Bladder microvascular endothelial cell (primary cell): ENCODE results near the gene LCE6A. TPM values are rescaled to one million over a fixed set of nuclear protein-coding genes. Genes with fewer than 3 reads are reported as not detected.

Experiments used
- total RNA-seq: library from RNA; depleted of rRNA; stranded (reverse); fragments of >200 nt; gene quantifications from 2 replicates; pipeline ENCODE4 v1.2.3, GENCODE V29; 2014

Gene LCE6A, protein sequence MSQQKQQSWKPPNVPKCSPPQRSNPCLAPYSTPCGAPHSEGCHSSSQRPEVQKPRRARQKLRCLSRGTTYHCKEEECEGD
- not detected in 2 replicates for total RNA-seq

DNA sequence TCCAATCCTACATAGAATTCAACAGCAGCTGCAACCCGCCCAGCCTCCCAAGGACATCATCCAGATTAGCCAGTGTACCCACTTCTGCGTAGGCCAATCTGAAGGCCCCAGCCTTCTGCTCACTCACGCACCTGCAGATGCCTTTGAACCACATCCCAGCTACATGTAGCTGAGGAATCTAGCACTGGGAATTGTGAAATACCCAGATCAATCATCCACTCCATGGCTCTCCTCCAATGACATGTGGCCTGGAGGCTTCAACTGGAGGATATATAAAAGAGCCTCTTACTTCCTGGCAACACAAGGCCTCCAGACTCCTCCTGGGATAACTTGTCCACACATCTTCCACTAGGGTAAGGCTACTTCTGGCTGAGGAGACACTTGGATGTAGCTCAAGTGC, at the start of gene LCE6A:
Gene LCE6A, plus strand, starts transcription at position 301 of the 400 bp plus-strand sequence. CDS start 665 bp downstream, outside the sequence.

DNA sequence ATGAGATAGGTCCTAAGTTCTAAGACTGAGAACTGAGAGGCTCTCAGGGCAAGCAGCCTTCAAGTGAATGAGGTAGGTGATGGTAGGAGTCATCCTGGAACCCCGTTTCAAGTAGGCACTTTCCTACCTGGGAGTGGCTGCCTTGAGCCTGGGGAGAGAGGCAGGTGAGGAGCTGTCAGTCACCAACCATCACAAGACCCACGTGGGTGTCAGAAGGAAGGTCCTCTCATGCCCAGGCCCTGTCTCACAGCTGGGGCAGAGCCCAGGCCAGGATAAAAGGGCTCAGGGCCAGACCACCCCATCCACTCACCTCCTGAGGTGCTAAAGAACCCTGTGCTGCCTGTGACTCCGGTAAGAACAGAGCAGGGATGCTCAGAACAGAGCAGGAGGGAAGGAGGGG, 46.2 kb upstream of the LCE6A start, which contains the start of gene LCE1D:
Gene LCE1D, plus strand, starts transcription at position 301 of the 400 bp plus-strand sequence. CDS start 1,074 bp downstream, outside the sequence.

DNA sequence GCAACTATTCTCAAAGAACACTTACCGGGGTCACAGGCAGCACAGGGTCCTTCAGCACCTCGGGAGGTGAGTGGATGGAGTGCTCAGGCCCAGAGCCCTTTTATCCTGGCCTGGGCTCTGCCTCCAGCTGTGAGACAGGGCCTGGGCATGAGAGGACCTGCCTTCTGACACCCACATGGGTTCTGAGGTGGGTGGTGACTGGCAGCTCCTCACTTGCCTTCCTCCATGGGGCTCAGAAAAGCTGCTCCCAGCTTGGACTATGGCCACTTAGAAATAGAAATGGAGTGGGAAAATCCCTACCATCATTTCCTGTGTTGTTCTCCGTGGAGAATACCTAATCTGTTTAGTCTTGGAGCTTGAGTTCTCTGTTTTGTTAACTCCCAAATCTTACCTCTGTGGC, 36.1 kb upstream of the LCE6A start, which contains the start of gene LCE1C:
Gene LCE1C, minus strand, starts transcription at position 76 of the 400 bp plus-strand sequence. CDS start 1,173 bp downstream, outside the sequence.

DNA sequence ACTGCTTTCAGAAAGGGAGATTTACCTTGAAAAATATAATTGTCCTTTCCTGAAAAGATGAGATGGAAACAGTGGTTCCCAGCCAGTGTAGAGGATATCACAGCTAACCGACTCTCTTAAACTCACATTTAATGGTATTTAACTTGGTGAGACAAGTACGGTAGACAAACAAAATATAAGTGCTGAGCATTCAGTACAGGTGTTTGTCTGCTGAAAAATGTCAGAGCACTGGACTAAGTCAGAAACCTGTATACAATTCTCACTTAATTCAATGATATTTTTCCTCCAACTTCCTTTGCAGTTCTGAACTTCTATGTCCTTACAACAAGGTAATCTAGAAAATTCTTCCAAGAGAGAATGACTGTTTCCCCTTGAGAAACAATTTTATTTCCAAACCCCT, 31.0 kb upstream of the LCE6A start, which contains the start of gene LCE1B:
Gene LCE1B, plus strand, starts transcription at position 301 of the 400 bp plus-strand sequence. CDS start 476 bp downstream, outside the sequence.

DNA sequence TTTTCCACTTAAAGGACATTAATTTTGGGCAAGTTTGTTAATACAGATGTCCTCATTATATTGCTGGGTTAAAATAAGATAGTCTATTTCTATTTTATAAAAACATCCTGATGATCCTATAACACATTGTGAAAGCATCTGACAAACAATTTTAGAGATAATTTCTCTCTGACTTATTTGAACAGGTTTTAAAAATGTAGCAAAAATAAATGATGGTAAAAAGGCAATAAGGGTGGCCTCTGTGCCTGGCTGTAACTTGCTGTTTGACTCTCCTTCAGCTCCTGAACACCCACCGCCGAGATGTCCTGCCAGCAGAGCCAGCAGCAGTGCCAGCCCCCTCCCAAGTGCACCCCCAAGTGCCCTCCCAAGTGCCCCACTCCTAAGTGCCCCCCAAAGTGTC, 15.5 kb upstream of the LCE6A start, which contains the start of gene LCE1A:
Gene LCE1A, plus strand, starts transcription at position 301 of the 400 bp plus-strand sequence. Its CDS starts 0 bp downstream, at position 301.

DNA sequence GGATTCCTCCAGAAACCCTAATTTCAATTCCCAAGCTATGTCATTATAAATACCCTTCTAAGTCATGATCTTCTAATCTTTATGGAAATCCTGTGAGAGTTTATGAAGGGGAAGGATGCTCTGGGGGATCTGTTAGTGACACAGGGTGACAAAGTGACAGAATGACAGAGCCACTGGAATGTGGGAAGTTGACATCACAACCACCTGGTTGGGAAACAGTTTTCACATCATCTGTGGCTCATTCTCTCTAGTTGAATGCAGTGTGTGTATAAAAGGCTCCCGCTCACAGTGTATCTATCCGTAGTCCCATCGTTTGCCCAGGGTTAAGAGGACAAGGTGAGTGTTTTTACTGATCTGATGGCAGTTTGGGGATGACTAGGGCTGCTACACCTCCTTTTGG, 17.0 kb downstream of the LCE6A start, which contains the start of gene LCE7A:
Gene LCE7A, plus strand, starts transcription at position 301 of the 400 bp plus-strand sequence. CDS start 702 bp downstream, outside the sequence.

DNA sequence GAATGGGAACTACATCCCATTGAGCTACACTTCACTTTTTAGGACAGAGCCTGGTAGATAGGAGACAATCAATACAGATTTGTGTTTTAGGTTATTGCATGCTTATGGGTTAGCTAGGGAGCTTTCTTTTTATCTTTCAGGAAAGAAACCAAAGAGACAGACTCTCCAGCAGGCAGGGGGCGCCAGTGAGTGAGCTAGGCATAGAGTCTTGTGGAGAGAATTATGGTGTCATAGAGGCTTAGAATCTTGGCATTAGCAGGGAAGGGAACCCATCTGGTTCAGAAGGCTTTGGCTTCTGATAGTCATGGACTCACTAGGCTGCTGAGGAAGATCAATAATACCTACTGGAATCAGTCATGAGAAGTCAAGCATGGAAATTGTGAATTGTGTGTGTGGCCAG, 35.4 kb downstream of the LCE6A start, which contains the start of gene SMCP:
Gene SMCP, plus strand, starts transcription at position 281 of the 400 bp plus-strand sequence. CDS start 6,101 bp downstream, outside the sequence.

Other genes with a start within 250 kb of the LCE6A start
- gene LCE3C, start 242.6 kb upstream of the LCE6A start, total RNA-seq, result not detected in 2 replicates
- gene LCE3B, start 229.0 kb upstream of the LCE6A start, total RNA-seq, result not detected in 2 replicates
- not detected in 2 replicates for gene LCE3A, start 219.8 kb upstream of the LCE6A start, total RNA-seq
- gene LCE2D, start 179.5 kb upstream of the LCE6A start, total RNA-seq, result not detected in 2 replicates
- not detected in 2 replicates for gene LCE2C, start 167.6 kb upstream of the LCE6A start, total RNA-seq
- gene LCE2B, start 156.7 kb upstream of the LCE6A start, total RNA-seq, result not detected in 2 replicates
- gene LCE2A, start 144.5 kb upstream of the LCE6A start, total RNA-seq, result not detected in 2 replicates
- gene LCE4A, start 134.7 kb upstream of the LCE6A start, total RNA-seq, result not detected in 2 replicates
- not detected in 2 replicates for gene KPRP, start 84.8 kb upstream of the LCE6A start, total RNA-seq
- not detected in 2 replicates for gene LCE1F, start 67.7 kb upstream of the LCE6A start, total RNA-seq
- gene LCE1E, start 56.6 kb upstream of the LCE6A start, total RNA-seq, result not detected in 2 replicates
- not detected in 2 replicates for gene LCE1D, start 46.1 kb upstream of the LCE6A start, total RNA-seq
- gene LCE1C, start 36.2 kb upstream of the LCE6A start, total RNA-seq, result not detected in 2 replicates
- not detected in 2 replicates for gene LCE1B, start 30.9 kb upstream of the LCE6A start, total RNA-seq
- gene LCE1A, start 15.4 kb upstream of the LCE6A start, total RNA-seq, result not detected in 2 replicates
- not detected in 2 replicates for gene LCE7A, start 17.1 kb downstream of the LCE6A start, total RNA-seq
- gene SMCP, start 35.5 kb downstream of the LCE6A start, total RNA-seq, result not detected in 2 replicates
- not detected in 2 replicates for gene IVL, start 65.7 kb downstream of the LCE6A start, total RNA-seq
- gene SPRR5, start 104.3 kb downstream of the LCE6A start, total RNA-seq, result not detected in 2 replicates
- not detected in 2 replicates for gene SPRR4, start 127.8 kb downstream of the LCE6A start, total RNA-seq
- not detected in 2 replicates for gene SPRR1A, start 141.2 kb downstream of the LCE6A start, total RNA-seq
- not detected in 2 replicates for gene SPRR3, start 158.9 kb downstream of the LCE6A start, total RNA-seq
- gene SPRR1B, start 188.3 kb downstream of the LCE6A start, total RNA-seq, result not detected in 2 replicates
- not detected in 2 replicates for gene SPRR2D, start 198.3 kb downstream of the LCE6A start, total RNA-seq
- gene SPRR2A, start 214.7 kb downstream of the LCE6A start, total RNA-seq, result not detected in 2 replicates
- not detected in 2 replicates for gene SPRR2B, start 228.8 kb downstream of the LCE6A start, total RNA-seq